ENCODE data around the gene ST8SIA6. TPM values are rescaled to one million over a fixed set of nuclear protein-coding genes. Genes with fewer than 3 reads are reported as not detected.
A peak's percentile ranks its signal among the peaks of the same experiment; 100 is the strongest.
"Not testable (repeated sequence)": the region's sequence is repeated elsewhere in the genome, so short reads cannot be mapped to it uniquely, and the experiment has no call there.

The ST8SIA6 gene
- total RNA-seq, 1 donor from 2014 or later: 2.5 TPM

DNA sequence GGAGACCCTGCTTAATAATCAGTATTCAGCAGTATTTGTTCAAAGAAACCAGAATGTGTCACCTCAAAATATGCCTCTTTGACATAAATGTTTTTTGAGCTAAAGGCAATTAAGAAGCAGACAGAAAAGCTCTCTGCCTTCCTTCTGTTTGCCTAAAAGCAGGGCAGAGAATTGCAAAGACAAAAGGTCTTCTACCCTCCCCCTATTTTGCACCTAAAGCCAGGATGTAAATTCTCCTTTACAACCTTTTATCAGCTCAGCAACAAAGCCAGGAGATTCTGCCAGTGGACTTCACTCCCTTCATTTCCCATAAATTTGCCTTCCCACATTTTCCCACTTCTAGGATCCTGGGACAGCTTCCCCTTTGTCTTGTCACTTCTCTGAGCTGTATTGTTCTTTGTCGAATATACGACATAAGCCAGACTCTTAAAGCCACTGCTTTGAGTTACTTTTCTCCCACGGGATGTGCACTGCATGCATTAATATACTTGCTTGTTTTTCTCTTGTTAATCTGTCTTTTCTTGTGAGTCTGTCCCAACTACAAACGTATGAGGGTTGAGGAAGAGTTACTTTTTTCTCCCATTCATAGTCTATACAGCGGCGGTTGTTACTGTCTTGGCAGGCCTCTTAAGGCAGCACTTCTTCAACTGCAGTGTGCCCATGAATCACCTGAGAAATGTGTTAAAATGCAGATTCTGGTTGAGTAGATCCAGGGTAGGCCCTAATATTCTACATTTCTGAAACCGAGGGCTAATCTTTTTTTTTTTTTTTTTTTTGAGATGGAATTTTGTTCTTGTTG lies 48.2 kb downstream of the ST8SIA6 start:
- no peak for ATAC-seq

DNA sequence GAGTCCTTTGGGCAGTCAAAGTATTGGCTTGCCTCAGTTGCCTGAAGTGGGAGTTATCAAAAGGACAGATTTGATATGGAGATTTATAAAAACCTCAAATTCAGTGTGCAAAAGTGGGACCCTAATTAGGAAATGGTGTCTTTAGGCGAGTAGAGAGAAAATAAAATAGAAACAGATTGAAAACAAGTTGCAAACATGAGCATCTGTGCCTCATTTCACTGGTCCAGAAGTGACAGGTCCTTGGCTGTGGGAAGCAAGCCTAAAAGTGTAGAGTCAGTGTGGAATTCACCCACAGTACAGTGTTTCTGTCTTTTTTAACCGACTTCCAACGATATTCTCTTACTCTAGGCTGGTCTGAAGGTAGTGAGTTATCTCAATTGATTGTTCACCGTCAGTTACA lies 51.2 kb downstream of the ST8SIA6 start:
- ATAC-seq (no peak), DNase-seq (ENCODE audit: low spot score) (no peak)
- intact Hi-C loops (cut with DNase I): no loop called here

More for the DNA sequence above, 48.2 kb downstream of the ST8SIA6 start:
- no peak for DNase-seq (ENCODE audit: low spot score)
- intact Hi-C loops (cut with DNase I): no loop called here

DNA sequence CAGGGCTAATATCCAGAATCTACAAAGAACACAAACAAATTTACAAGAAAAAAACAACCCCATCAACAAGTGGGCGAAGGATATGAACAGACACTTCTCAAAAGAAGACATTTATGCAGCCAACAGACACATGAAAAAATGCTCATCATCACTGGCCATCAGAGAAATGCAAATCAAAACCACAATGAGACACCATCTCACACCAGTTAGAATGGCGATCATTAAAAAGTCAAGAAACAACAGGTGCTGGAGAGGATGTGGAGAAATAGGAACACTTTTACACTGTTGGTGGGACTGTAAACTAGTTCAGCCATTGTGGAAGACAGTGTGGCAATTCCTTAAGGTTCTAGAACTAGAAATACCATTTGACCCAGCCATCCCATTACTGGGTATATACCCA lies 52.4 kb downstream of the ST8SIA6 start:
- ATAC-seq; DNase-seq (ENCODE audit: low spot score); intact Hi-C loops (cut with DNase I): not testable (repeated sequence)

DNA sequence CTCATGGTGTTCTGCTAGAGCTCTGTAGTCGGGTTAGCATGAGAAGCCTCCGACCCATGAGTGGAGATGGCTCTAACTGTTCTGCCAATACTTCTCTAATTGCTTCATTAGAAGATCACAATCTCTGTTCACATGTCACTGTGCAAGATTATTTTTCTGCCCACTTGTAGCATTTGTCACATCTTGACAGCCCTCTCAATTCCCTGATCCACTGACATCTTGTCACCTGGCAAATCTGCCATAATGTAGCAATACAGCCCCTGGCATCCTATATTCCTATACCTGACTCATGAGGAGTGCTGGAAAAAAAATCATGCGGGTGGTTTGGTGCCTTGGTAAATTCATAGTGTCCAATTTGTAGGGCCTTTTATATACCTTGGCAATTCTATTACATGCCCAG lies 58.4 kb downstream of the ST8SIA6 start:
- intact Hi-C loops (cut with DNase I): no loop called here
- DNase-seq (ENCODE audit: low spot score): no peak
- no peak for ATAC-seq

DNA sequence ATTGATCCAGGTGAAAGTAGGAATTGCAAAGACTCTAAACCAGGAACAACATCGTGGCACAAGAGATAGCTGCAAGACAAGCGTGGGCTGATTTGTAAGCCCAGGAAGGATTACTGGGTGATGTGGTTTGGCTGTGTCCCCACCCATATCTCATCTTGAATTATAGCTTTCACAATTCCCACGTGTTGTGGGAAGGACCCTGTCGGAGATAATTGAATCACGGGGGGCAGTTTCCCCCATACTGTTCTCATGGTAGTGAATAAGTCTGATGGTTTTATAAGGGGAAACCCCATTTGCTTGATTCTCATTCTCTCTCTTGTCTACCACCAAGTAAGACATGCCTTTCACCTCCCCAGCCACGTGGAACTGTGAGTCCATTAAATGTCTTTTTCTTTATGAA lies 59.5 kb downstream of the ST8SIA6 start:
- intact Hi-C loops (cut with DNase I): no loop called here
- no peak for ATAC-seq
- no peak for DNase-seq (ENCODE audit: low spot score)

DNA sequence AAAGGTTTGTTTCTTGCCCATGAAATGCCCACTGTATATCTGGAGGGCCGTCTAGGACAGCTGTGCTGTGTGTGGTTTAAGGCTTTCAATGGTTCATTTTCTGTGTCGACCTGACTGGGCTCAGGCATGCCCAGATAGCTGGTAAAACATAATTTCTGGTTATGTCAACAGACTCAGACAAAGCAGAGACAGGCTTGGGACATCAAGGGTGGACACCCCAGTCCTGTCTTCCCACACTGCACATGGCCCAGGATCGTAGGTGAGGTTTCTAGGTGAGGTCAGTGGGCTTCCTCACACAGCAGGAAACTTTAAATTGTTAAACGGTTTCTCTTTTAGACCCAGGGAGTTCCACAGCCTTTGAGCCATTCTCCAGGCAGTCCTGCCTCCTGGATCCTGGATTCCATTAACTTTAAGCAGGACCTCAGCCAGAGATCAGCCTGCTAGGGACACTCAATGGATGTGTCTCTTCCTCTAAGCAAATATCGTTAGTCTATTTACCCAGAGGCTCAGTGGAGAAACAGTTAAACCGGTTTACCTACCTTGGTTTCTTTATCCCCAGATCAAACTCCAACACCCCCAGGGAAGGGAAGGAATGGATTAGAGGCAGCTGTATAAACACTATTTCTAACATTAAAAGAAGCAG lies 66.4 kb downstream of the ST8SIA6 start:
- DNase-seq (ENCODE audit: low spot score) (no peak), ATAC-seq (peak; percentile 47)
- intact Hi-C loops (cut with DNase I): no loop called here

DNA sequence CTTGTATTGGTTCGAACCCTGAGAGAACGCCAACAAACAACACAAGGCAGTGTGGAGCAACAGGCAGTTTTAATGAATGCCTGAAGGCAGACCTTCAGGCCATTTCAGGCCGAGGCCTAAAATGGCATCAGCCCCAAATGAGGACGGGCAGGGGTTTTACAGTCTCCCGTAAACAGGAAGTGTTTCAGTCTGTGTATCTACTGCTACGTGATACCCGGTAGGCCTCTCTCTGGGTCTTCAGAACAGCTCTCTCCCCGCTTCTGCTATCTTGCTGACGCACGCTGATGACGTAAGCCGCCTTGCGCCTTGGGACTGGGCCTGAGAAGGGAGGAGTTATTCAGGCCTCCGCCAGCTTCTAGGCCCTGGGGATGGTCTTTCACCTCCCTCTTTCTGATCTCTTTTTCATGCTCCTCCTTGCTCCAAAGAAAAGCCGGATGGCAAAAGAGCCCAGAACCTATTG lies 67.7 kb downstream of the ST8SIA6 start:
- peak; percentile 96 for ATAC-seq
- intact Hi-C loops (cut with DNase I): no loop called here
- DNase-seq (ENCODE audit: low spot score): peak; percentile 97

DNA sequence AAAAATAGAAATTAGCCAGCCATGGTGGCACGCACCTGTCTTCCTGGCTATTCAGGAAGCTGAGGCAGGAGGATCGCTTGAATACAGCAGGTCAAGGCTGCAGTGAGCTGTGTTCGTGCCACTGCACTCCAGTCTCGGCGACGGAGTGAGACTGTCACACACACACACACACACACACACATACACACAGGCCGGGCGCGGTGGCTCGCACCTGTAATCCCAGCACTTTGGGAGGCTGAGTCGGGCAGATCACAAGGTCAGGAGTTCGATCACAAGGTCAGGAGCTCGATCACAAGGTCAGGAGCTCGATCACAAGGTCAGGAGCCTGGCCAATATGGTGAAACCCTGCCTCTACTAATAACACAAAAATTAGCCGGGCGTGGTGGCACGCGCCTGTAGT lies 68.4 kb downstream of the ST8SIA6 start:
- intact Hi-C loops (cut with DNase I): no loop called here
- ATAC-seq: no peak
- no peak for DNase-seq (ENCODE audit: low spot score)

DNA sequence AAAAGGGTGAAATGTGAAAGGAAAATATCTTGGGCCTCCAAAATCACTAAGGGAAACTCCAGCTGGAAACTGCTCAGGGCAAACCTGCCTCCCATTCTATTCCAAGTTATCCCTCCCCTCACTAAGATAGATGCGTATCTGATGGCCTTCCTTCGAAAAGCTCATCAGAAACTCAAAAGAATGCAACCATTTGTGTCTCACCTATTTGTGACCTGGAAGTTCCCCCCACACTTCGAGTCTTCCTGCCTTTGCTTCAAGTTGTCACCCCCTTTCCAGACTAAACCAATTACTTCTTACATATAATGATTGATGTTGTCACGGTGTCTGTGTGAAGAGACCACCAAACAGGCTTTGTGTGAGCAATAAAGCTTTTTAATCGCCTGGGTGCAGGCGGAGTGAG lies 69.3 kb downstream of the ST8SIA6 start:
- intact Hi-C loops (cut with DNase I): no loop called here
- no peak for DNase-seq (ENCODE audit: low spot score)
- no peak for ATAC-seq

DNA sequence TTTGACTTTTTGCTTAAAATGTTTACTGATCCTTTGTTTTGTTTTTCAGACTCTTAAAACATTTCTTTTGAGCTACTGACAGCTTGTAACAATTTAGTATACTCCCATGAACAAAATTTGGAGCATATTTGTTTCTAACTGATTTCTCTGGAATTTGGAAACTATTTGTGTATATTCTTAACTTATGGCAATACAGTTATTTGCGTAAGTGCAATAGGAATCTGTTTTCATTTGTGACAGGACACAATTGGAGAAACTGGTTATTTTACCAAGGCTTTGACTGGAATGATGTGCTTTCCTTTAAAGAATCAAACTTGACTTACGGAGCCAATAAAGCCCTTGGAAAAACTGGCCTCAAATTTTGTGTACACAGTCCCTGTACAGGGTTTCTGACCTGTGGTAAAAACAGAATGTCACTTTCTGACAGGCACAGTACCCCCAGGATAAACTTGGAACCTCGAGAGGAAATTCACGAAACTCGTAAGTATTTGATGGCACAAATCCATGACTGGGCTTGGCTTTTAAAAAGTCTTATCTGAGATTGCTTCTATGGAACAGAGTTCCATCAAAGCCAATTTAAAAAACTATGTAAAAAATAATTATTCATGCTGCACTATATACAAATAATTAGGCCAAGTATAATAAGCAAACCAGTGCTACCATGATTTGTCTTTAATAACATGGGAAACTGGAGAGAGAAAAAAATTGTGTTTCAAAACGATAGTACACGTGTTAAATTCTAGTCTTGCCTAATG lies 70.4 kb downstream of the ST8SIA6 start:
- intact Hi-C loops (cut with DNase I): no loop called here
- DNase-seq (ENCODE audit: low spot score) (no peak), ATAC-seq (no peak)

DNA sequence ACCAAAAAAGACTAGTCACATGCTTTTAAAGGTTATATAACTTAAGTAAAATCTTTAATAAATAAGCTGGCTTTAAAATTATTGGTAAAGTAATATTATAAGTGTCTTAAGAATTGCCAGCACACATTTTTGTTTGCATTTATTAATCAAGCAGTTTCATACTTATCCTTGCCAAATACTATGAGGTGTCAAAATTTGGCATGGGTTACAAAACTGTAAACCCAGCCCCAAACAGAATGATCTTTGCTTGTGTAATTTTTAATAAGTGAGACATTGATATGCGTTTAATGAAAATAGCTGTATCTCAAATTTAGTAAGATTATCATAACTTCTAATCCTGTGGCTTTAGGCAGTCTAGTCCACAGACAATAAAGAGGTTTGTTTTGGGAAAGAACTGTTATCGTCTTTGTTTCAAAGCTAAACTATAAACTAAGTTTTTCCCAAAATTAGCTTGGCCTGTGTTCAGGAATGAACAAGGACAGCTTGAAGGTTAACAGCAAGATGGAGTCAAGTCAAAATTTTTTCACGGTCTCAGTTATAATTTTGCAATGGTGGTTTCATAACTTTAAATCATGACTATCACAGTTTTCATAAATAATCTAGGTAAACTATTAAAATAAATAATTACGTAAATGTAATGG lies 72.8 kb downstream of the ST8SIA6 start:
- DNase-seq (ENCODE audit: low spot score): no peak
- intact Hi-C loops (cut with DNase I): no loop called here
- ATAC-seq: no peak

DNA sequence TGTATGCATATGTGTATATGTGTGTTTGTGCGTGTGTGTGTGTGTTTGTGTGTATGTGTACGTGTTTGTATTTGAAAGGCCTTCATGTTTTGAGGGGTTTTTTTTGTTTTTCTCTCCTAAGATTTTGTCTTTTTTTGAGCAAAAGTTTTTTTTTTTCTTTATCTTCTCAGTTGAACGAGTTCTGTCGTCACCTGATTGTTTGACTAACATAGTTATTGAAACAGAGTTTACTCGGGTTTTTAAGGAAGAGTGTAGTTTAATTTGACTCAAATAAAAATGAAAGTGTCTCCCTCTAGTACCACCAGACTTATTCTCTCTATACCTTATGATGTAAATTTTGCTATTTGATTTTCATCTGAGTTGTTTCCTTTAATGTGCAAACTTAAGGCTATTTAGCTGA lies 73.5 kb downstream of the ST8SIA6 start:
- ATAC-seq (no peak), DNase-seq (ENCODE audit: low spot score) (no peak)
- intact Hi-C loops (cut with DNase I): no loop called here

DNA sequence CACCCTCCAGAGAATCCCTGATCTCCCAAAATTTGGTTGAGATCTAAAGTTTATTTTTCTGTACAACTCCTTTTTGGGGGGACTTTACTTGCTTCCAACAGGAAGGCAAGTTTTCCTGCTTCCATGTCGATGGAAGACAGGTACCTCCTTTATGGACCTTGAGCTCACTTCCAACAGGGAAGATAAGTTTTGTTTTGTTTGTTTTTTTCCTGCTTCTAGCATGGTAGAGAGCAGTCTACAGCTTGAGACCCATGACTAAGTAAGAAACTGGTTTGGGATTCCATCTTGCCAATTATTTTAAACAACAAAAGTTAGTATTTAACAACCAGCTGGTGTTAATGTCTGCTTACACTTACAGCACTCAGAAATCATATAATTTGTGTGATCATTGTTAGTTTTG lies 74.4 kb downstream of the ST8SIA6 start:
- ATAC-seq (no peak), DNase-seq (ENCODE audit: low spot score) (no peak)
- intact Hi-C loops (cut with DNase I): no loop called here

DNA sequence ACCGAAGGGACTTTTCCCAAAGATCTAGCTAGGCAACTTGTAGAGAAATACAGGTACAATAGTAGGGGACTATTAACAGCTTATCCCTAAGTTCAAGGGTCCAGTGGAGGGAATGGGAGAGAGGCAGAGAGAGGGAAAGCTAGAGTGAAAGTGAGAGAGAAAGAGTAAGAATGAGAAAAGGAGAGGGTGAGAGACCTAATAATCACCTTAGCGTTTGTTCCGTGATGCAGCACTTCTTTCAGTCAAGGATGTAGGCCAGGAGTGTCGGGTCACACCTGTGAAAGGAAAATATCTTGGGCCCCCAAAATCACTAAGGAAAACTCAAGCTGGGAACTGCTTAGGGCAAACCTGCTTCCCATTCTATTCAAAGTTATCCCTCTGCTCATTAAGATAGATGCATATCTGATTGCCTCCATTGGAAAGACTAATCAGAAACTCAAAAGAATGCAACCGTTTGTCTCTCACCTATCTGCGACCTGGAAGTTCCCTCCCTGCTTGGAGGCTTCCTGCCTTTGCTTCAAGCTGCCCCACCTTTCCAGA lies 75.2 kb downstream of the ST8SIA6 start:
- ATAC-seq (no peak), DNase-seq (ENCODE audit: low spot score) (no peak)
- intact Hi-C loops (cut with DNase I): no loop called here

DNA sequence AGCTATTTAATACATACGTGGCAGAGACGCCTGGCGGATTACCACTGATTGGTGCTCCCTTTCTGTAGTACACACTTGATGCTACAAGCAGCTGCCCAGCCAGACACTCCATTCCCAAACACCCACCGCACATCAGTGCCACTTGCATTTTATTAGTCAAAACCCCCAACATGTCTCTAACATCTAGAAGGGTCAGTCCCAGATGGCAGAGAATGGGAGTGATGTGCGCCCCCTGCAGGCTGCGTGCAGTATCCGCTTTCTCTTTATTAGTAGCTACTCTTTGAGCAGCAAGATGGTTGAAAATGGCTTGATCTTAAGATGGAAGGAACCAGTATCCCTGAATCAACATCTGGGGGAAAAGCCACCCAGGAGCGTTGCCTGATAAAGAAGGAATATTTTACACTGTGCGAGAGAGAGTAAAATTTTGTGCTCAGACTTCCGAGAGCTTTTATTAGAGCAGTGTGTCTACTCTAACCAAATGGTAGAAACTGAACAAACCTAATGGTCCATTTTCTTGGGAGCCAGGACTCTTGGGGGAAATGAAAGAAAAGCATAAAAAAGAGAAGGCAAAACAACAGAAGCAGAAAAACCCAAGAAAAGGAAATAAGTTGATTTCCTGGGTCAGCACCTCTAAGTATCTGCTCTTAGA lies 78.3 kb downstream of the ST8SIA6 start:
- no peak for ATAC-seq

DNA sequence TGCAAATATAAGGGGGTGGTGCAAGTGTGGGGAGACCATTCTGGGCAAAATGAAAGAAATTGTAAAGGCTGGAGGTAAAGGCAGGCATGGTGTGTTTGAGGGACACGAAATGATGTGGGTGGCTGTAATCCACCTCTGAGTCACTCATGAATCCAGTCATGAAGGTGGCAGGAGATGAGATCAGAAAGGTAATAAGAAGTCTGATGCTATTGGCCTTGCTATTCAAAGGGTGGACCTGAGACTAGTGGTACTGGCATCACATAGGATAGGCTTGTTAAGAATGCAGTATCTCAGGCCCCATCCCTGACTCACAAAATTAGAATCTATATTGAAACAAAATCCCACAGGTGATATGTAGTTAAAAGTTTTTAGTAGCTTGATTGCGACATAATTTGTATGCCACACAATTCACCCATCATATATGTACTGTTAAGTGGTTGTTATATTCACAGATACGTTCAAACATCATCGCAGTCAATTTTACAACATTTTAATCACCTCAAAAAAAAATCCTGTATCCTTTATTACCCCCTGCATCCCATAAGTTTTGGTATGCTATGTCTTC lies 85.6 kb downstream of the ST8SIA6 start:
- intact Hi-C loops (cut with DNase I): no loop called here
- DNase-seq (ENCODE audit: low spot score): no peak
- no peak for ATAC-seq

More for the DNA sequence above, 78.3 kb downstream of the ST8SIA6 start:
- DNase-seq (ENCODE audit: low spot score): no peak
- intact Hi-C loops (cut with DNase I): no loop called here

DNA sequence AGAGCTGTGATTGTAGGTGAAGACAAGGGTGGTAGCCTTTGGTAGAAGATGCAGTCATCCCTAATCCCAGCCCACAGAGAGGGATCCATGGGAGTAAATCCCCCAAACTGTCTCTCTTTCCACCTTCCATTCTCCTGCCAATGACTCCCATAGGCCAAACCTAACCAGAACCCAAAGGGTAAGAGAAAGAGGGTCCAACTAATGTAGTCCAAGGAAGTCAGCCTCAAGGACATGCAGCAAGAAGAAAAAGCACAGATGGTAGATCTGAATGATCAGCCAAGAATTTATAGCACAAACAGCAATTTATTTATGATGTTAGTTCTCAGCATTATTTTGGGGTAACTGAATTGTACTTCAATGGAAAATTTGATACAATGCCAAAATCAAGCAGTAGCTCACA lies 87.7 kb downstream of the ST8SIA6 start:
- intact Hi-C loops (cut with DNase I): no loop called here
- ATAC-seq (no peak), DNase-seq (ENCODE audit: low spot score) (no peak)

DNA sequence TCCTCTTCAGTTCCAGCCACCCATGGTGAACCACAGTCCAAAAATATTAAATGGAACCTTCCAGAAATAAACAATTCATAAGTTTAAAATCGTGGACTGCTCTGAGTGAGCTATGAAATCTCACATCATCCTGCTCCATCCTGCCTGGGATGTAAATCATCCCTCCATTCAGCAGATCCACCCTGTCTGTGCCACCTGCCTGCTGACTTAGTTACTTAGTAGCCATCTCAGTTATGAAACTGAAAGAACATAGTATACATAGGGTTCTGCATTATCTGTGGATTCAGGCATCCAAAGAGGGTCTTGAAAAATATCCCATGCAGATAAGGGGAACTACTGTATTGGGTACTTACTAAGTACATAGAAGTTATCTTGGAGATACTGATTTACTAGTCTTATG lies 89.0 kb downstream of the ST8SIA6 start:
- DNase-seq (ENCODE audit: low spot score) (no peak), ATAC-seq (no peak)
- intact Hi-C loops (cut with DNase I): no loop called here

Data from sciatic nerve (tissue), 2 donors.